CD14-positive monocyte (primary cell): ENCODE data around the gene EFL1. TPM values are rescaled to one million over a fixed set of nuclear protein-coding genes. Genes with fewer than 3 reads are reported as not detected.

Experiments
- DNase-seq, 3 donors: peaks; one replicate each; pipeline ENCODE4 v3.0.0-alpha.2; 2011 to 2022
- H2AFZ ChIP-seq: 2 replicates; pipeline ENCODE4 v1.6.0; 2012; ENCODE audit warnings: mild to moderate bottlenecking, low read depth, low read length, inconsistent platforms; ENCODE audit not compliant: insufficient read depth, poor library complexity, severe bottlenecking
- H3K27ac ChIP-seq, 2 donors: 1 replicate in 1 of 2; 2 replicates in 1 of 2; pipeline ENCODE4 v1.5.1; 2012 to 2013; ENCODE audit warnings: low read length in 2 of 2, control low read depth in 1 of 2, inconsistent platforms in 1 of 2, low read depth in 1 of 2, mild to moderate bottlenecking in 1 of 2
- H3K27me3 ChIP-seq, 2 donors: one replicate each; pipeline versions ENCODE4 v1.6.0 to v1.6.1; 2011 to 2013; ENCODE audit warnings: low read length in 2 of 2; ENCODE audit not compliant: control insufficient read depth in 2 of 2, insufficient read depth in 2 of 2
- H3K36me3 ChIP-seq, 2 donors: replicated peaks in 1 of 2; 1 replicate in 1 of 2; 2 replicates in 1 of 2; pipeline versions ENCODE4 v1.5.1 to v1.6.1; 2012 to 2013; ENCODE audit warnings: low read length in 2 of 2, control low read depth in 1 of 2, inconsistent platforms in 1 of 2, mild to moderate bottlenecking in 1 of 2; ENCODE audit not compliant: insufficient read depth in 2 of 2, control insufficient read depth in 1 of 2
- H3K4me1 ChIP-seq, 2 donors: 1 replicate in 1 of 2; 2 replicates in 1 of 2; pipeline versions ENCODE4 v1.5.1 to v1.6.1; 2012 to 2013; ENCODE audit warnings: low read length in 2 of 2, control low read depth in 1 of 2, inconsistent platforms in 1 of 2, mild to moderate bottlenecking in 1 of 2, moderate library complexity in 1 of 2; ENCODE audit not compliant: insufficient read depth in 2 of 2, control insufficient read depth in 1 of 2
- H3K4me2 ChIP-seq: replicated peaks from 2 replicates; pipeline ENCODE3; 2012; ENCODE audit warnings: low read length, moderate library complexity, mild to moderate bottlenecking; ENCODE audit not compliant: poor library complexity, severe bottlenecking; ENCODE audit errors: extremely low read depth
- H3K4me3 ChIP-seq, 3 experiments: fragments of 200-600 bp in 1 of 3; sonication (generic) in 1 of 3; replicated peaks in 1 of 3; 1 replicate in 2 of 3; 2 replicates in 1 of 3; pipeline ENCODE4 v1.5.1; 2011 to 2013; ENCODE audit warnings: low read length in 3 of 3, mild to moderate bottlenecking in 3 of 3, control low read depth in 2 of 3, low read depth in 2 of 3, inconsistent platforms in 1 of 3, moderate library complexity in 1 of 3
- H3K79me2 ChIP-seq: 2 replicates; pipeline ENCODE4 v1.6.0; 2012; ENCODE audit warnings: mild to moderate bottlenecking, control low read depth, inconsistent platforms, low read length, moderate library complexity; ENCODE audit not compliant: insufficient read depth
- H3K9ac ChIP-seq: 2 replicates; pipeline ENCODE4 v1.6.0; 2017; ENCODE audit warnings: low read length, mild to moderate bottlenecking; ENCODE audit not compliant: insufficient read depth, poor library complexity, severe bottlenecking
- H3K9me3 ChIP-seq, 2 donors: replicated peaks in 1 of 2; 1 replicate in 1 of 2; 2 replicates in 1 of 2; pipeline versions ENCODE4 v1.5.1 to v1.6.1; 2012 to 2013; ENCODE audit warnings: low read length in 2 of 2, control low read depth in 1 of 2; ENCODE audit not compliant: control insufficient read depth in 1 of 2, insufficient read depth in 1 of 2
- H4K20me1 ChIP-seq: 2 replicates; pipeline ENCODE4 v1.6.0; 2012; ENCODE audit warnings: mild to moderate bottlenecking, low read length, control low read depth, moderate library complexity; ENCODE audit not compliant: insufficient read depth
- H3K27ac Mint-ChIP-seq, 7 donors: one replicate each; pipeline ENCODE4 v1.8.0; 2020; ENCODE audit warnings: mild to moderate bottlenecking in 7 of 7, mixed read lengths in 7 of 7, moderate library complexity in 6 of 7, inconsistent platforms in 2 of 7
- H3K27me3 Mint-ChIP-seq, 3 donors: one replicate each; pipeline ENCODE4 v1.8.0; 2021 to 2022; ENCODE audit warnings: low read depth in 3 of 3, mild to moderate bottlenecking in 3 of 3, mixed read lengths in 3 of 3, moderate library complexity in 3 of 3, inconsistent platforms in 1 of 3
- H3K36me3 Mint-ChIP-seq, 2 donors: one replicate each; pipeline ENCODE4 v1.8.0; 2020; ENCODE audit warnings: mixed read lengths in 2 of 2, inconsistent platforms in 1 of 2, mild to moderate bottlenecking in 1 of 2
- H3K4me1 Mint-ChIP-seq: one replicate; pipeline ENCODE4 v1.8.0; 2020; ENCODE audit warnings: mild to moderate bottlenecking, mixed read lengths
- H3K4me3 Mint-ChIP-seq, 2 donors: one replicate each; pipeline ENCODE4 v1.8.0; 2020; ENCODE audit warnings: mild to moderate bottlenecking in 2 of 2, mixed read lengths in 2 of 2, moderate library complexity in 1 of 2
- H3K9me3 Mint-ChIP-seq, 7 donors: one replicate each; pipeline ENCODE4 v1.8.0; 2020 to 2022; ENCODE audit warnings: mixed read lengths in 7 of 7, mild to moderate bottlenecking in 6 of 7, moderate library complexity in 6 of 7, inconsistent platforms in 2 of 7
- WGBS: methylation state at CpG from one replicate; pipeline ENCODE4 v1.1.5; 2013; ENCODE audit warnings: missing lambda C conversion rate; ENCODE audit not compliant: insufficient coverage; 5-methylcytosine and 5-hydroxymethylcytosine counted together
- intact Hi-C, 2 donors: fragments of 100-400 bp; cut with micrococcal nuclease; formaldehyde crosslinking; loops; one replicate each; pipeline versions ENCODE4 v1.15.0 to v1.15.1; 2023
- polyA plus RNA-seq, 3 donors: library from polyadenylated mRNA; depleted of rRNA in 1 of 3; unstranded in 2 of 3; stranded (reverse) in 1 of 3; fragments of 300-500 nt in 2 of 3; fragments of >200 nt in 1 of 3; fragmentation: Illumina TruSeq in 2 of 3; gene quantifications; 1 replicate in 2 of 3; 2 replicates in 1 of 3; pipeline ENCODE4 v1.2.3, GENCODE V29; 2012 to 2021
- TF ChIP-seq, protein P1 (sequence below): fragments of 200-600 bp; IDR thresholded peaks from one replicate; pipeline ENCODE4 v1.8.0; 2022; ENCODE audit warnings: antibody characterized with exemption, mild to moderate bottlenecking

Gene EFL1
- polyA plus RNA-seq, 3 donors: 5.2 to 10.0 (median 7.1) TPM

DNA sequence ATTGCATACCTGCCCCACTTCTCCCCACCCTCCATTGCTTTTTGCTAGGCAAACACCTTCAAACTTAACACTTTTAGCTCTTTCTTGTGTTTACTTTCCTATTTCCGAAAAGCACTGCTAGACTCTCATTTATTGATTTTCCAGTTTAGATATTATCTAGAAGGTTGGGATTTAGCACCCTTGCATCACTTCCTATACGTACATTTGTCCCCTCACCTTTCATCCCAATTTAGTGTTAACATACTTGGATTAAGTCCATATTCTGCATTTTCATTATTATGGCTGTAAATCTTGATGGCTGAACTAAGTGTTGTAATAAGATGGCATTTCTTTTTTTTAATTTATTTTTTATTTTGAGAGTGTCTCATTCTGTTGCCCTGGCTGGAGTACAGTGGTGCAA is 47.3 kb upstream of the EFL1 start:
- Histone ChIP-seq H3K9ac (no peak overlapping the region), H3K4me2 (no peak overlapping the region), H3K79me2 (no peaks in the 10 kb centered on the region), H3K27me3 (no peaks in the 10 kb centered on the region), H3K9me3 (peaks cover 0 to 4% of the 10 kb centered on the region in 2 donors), H4K20me1 (no peaks in the 10 kb centered on the region), H3K4me1 (no peaks in the 10 kb centered on the region), H3K36me3 (no peaks in the 10 kb centered on the region), H3K27ac (no peak overlapping the region), H3K4me3 (no peak overlapping the region), H2AFZ (no peak overlapping the region)
- no peaks in the 10 kb centered on the region for H3K4me1 Mint-ChIP-seq
- no peaks in the 10 kb centered on the region for H3K36me3 Mint-ChIP-seq
- intact Hi-C loops: no loop called here
- peaks cover 4 to 9% (median 6%) of the 10 kb centered on the region in 7 donors for H3K9me3 Mint-ChIP-seq
- no peak overlapping the region for H3K4me3 Mint-ChIP-seq
- TF ChIP-seq, protein P1, sequence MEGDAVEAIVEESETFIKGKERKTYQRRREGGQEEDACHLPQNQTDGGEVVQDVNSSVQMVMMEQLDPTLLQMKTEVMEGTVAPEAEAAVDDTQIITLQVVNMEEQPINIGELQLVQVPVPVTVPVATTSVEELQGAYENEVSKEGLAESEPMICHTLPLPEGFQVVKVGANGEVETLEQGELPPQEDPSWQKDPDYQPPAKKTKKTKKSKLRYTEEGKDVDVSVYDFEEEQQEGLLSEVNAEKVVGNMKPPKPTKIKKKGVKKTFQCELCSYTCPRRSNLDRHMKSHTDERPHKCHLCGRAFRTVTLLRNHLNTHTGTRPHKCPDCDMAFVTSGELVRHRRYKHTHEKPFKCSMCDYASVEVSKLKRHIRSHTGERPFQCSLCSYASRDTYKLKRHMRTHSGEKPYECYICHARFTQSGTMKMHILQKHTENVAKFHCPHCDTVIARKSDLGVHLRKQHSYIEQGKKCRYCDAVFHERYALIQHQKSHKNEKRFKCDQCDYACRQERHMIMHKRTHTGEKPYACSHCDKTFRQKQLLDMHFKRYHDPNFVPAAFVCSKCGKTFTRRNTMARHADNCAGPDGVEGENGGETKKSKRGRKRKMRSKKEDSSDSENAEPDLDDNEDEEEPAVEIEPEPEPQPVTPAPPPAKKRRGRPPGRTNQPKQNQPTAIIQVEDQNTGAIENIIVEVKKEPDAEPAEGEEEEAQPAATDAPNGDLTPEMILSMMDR: no peak
- no peak for DNase-seq
- H3K27ac Mint-ChIP-seq: no peak overlapping the region
- WGBS: no CpG with 5 or more reads among the region's 2 CpGs
- peaks cover under 1 to 5% (median 2%) of the 10 kb centered on the region in 3 donors for H3K27me3 Mint-ChIP-seq

DNA sequence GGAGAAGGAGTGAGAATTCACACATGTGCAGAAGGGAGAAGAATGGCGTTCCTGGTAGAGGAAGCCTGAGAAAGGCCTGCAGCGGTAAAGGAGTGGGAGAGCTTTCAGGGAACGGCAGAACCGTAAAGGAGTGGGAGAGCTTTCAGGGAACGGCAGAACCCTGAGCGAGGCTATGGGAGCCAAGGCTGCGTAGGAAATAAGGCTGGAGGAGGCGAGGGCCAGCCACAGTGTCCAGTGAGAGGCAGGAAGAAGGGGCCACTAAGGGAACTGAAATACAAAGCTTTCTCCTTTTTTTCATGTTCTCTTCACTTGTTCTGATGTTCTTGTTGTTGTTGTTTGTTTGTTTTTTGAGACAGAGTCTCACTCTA is 45.2 kb upstream of the EFL1 start:
- 83% methylated on average over 6 of the region's 8 CpGs for WGBS
- Histone ChIP-seq H3K79me2 (no peaks in the 10 kb centered on the region), H3K4me3 (no peak overlapping the region), H3K4me1 (no peaks in the 10 kb centered on the region), H3K36me3 (no peaks in the 10 kb centered on the region), H3K9ac (no peak overlapping the region), H2AFZ (no peak overlapping the region), H4K20me1 (no peaks in the 10 kb centered on the region), H3K4me2 (no peak overlapping the region), H3K9me3 (peaks cover 0 to 4% of the 10 kb centered on the region in 2 donors), H3K27me3 (no peaks in the 10 kb centered on the region), H3K27ac (no peak overlapping the region)
- no peaks in the 10 kb centered on the region for H3K36me3 Mint-ChIP-seq
- no peaks in the 10 kb centered on the region for H3K4me1 Mint-ChIP-seq
- TF ChIP-seq, protein P1: no peak
- no peak for DNase-seq
- H3K27me3 Mint-ChIP-seq: peaks cover 0 to 5% (median 2%) of the 10 kb centered on the region in 3 donors
- intact Hi-C loops: no loop called here
- peak overlapping the region in 1 of 7 donors; percentile 4 for H3K27ac Mint-ChIP-seq
- H3K4me3 Mint-ChIP-seq: no peak overlapping the region
- H3K9me3 Mint-ChIP-seq: peaks cover 4 to 9% (median 6%) of the 10 kb centered on the region in 7 donors
